Stomach (tissue), 9 donors: ENCODE data around the gene AKIRIN2. TPM values are rescaled to one million over a fixed set of nuclear protein-coding genes. Genes with fewer than 3 reads are reported as not detected.

Experiments used
- DNase-seq, 2 donors: peaks; one replicate each; pipeline versions ENCODE4 v3.0.0 to v3.0.0-alpha.2; 2013 to 2019
- H3K27ac ChIP-seq, 5 donors: fragments of 200-600 bp in 4 of 5; sonication (generic) in 4 of 5; one replicate each; pipeline ENCODE4 v1.5.1; 2013 to 2019; ENCODE audit warnings: mild to moderate bottlenecking in 1 of 5, moderate library complexity in 1 of 5
- H3K27me3 ChIP-seq, 3 donors: fragments of 200-600 bp; sonication (generic); one replicate each; pipeline ENCODE4 v1.5.1; 2017 to 2019; ENCODE audit warnings: mixed run types in 1 of 3
- H3K36me3 ChIP-seq, 4 donors: fragments of 200-600 bp; sonication (generic); 1 replicate in 3 of 4; 2 replicates in 1 of 4; pipeline ENCODE4 v1.5.1; 2016 to 2019
- H3K4me1 ChIP-seq, 4 donors: fragments of 200-600 bp; sonication (generic); one replicate each; pipeline ENCODE4 v1.5.1; 2016 to 2019
- H3K4me3 ChIP-seq, 4 donors: fragments of 200-600 bp; sonication (generic) in 3 of 4; one replicate each; pipeline ENCODE4 v1.5.1; 2016 to 2019; ENCODE audit warnings: mild to moderate bottlenecking in 1 of 4
- H3K9me3 ChIP-seq, 4 donors: fragments of 200-600 bp; sonication (generic); one replicate each; pipeline ENCODE4 v1.5.1; 2016 to 2019
- CTCF ChIP-seq, 7 experiments: fragments of 450-650 bp in 4 of 7; fragments of 200-600 bp in 3 of 7; sonication (generic) in 3 of 7; IDR thresholded peaks; one replicate each; pipeline ENCODE4 v1.5.1; 2016 to 2019; ENCODE audit warnings: antibody characterized with exemption in 7 of 7, control low read depth in 2 of 7, mild to moderate bottlenecking in 1 of 7
- EP300 ChIP-seq: sonication (generic); formaldehyde crosslinking; IDR thresholded peaks from one replicate; pipeline ENCODE4 v1.6.1; 2017; ENCODE audit warnings: antibody characterized with exemption
- POLR2A ChIP-seq, 4 donors: fragments of 450-650 bp; IDR thresholded peaks; one replicate each; pipeline ENCODE4 v1.6.1; 2016; ENCODE audit warnings: antibody characterized with exemption in 4 of 4, control low read depth in 2 of 4, mild to moderate bottlenecking in 1 of 4, moderate library complexity in 1 of 4
- POLR2AphosphoS5 ChIP-seq, 3 donors: sonication (generic); formaldehyde crosslinking; IDR thresholded peaks; one replicate each; pipeline ENCODE4 v1.6.1; 2016; ENCODE audit warnings: antibody characterized with exemption in 3 of 3
- WGBS, 5 donors: extraction: QIAGEN DNeasy Blood & Tissue Kit in 3 of 5; methylation state at CpG; one replicate each; pipeline versions ENCODE4 v1.1.5 to v1.1.7; 2013 to 2018; 5-methylcytosine and 5-hydroxymethylcytosine counted together
- intact Hi-C: fragments of 100-400 bp; cut with DNase I; formaldehyde crosslinking; loops from one replicate; pipeline ENCODE4 v1.15.1; 2023; ENCODE audit warnings: low total_unique reads
- polyA plus RNA-seq, 3 donors: library from polyadenylated mRNA; stranded (reverse); fragments of 200-250 nt; gene quantifications; one replicate each; pipeline ENCODE4 v1.2.3, GENCODE V29; 2013
- total RNA-seq, 5 donors: library from RNA; depleted of rRNA; stranded (reverse); fragments of >200 nt; gene quantifications; one replicate each; pipeline versions ENCODE4 v1.1.0 to v1.2.3, GENCODE V29; 2014 to 2016
- donor health status: healthy with polysubstance abuse.
- donor health status: Bipolar disorder and iron deficiency.
- donor health status: healthy.

The AKIRIN2 gene
- total and polyA plus RNA-seq, 8 donors: 0.58 to 49.0 (median 12.7) TPM

GRCh38 chr6:87683890-87684289, 18.1 kb downstream of the AKIRIN2 start:
- Histone ChIP-seq H3K4me3 (no peak overlapping the region), H3K27me3 (no peaks in the 10 kb centered on the region), H3K36me3 (peaks cover 6 to 26% (median 20%) of the 10 kb centered on the region in 4 donors), H3K9me3 (no peaks in the 10 kb centered on the region), H3K27ac (no peak overlapping the region), H3K4me1 (peaks cover 11 to 87% (median 44%) of the 10 kb centered on the region in 4 donors)
- no peak for TF ChIP-seq EP300
- TF ChIP-seq POLR2AphosphoS5 (IDR thresholded peaks at IDR 0.05): no peak
- no peak for TF ChIP-seq POLR2A (IDR thresholded peaks at IDR 0.05)
- no peak for TF ChIP-seq CTCF (IDR thresholded peaks at IDR 0.05)
- DNase-seq: no peak
- WGBS, 5 donors: 69 to 75% (median 74%) methylated on average over 3 of the region's 3 CpGs
- intact Hi-C loops: no loop called here

DNA sequence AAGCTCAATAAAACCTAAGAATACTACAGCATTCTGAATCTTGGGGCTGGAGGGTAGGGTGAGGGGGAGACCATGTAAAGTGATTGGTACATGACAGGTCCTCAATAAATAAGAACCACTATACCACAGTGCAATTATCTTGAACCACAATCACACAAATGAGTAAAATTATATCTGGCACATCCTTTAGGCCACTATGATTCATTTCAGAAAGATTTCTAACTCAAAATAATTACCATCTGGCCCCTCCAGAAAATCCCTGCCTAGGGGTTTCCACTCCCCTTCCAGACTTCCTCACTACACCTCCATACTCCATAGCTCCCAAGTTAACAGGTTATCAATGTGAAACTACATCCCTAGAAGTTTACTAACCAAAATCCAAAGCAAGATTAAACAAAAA, 19.7 kb downstream of the AKIRIN2 start:
- Histone ChIP-seq H3K9me3 (no peaks in the 10 kb centered on the region), H3K4me1 (peaks cover 11 to 72% (median 40%) of the 10 kb centered on the region in 4 donors), H3K27ac (no peak overlapping the region), H3K27me3 (no peaks in the 10 kb centered on the region), H3K36me3 (peaks cover 13 to 41% (median 33%) of the 10 kb centered on the region in 4 donors), H3K4me3 (no peak overlapping the region)
- no peak for TF ChIP-seq POLR2AphosphoS5 (IDR thresholded peaks at IDR 0.05)
- TF ChIP-seq CTCF (IDR thresholded peaks at IDR 0.05): no peak
- TF ChIP-seq POLR2A (IDR thresholded peaks at IDR 0.05): no peak
- TF ChIP-seq EP300: no peak
- intact Hi-C loops: no loop called here
- DNase-seq: no peak

- Histone ChIP-seq H3K4me3 (no peak overlapping the region), H3K27me3 (no peaks in the 10 kb centered on the region), H3K4me1 (peaks cover 0 to 10% (median 4%) of the 10 kb centered on the region in 4 donors), H3K36me3 (peaks cover 13 to 85% (median 79%) of the 10 kb centered on the region in 4 donors), H3K27ac (no peak overlapping the region), H3K9me3 (no peaks in the 10 kb centered on the region)
- intact Hi-C loops: no loop called here
- whole genome bisulfite sequencing, 5 donors: 61 to 70% (median 65%) methylated on average over 4 of the region's 4 CpGs
- no peak for DNase-seq
- TF ChIP-seq POLR2AphosphoS5 (IDR thresholded peaks at IDR 0.05) (no peak), EP300 (no peak), CTCF (IDR thresholded peaks at IDR 0.05) (no peak), POLR2A (IDR thresholded peaks at IDR 0.05) (no peak)
Observed at GRCh38 chr6:87675004-87675681, 26.9 kb downstream of the AKIRIN2 start.

- peaks cover 13 to 86% (median 80%) of the 10 kb centered on the region in 4 donors for H3K36me3 ChIP-seq
Observed at GRCh38 chr6:87674290-87674689, 27.7 kb downstream of the AKIRIN2 start.

More at GRCh38 chr6:87674290-87674689, 27.7 kb downstream of the AKIRIN2 start:
- DNase-seq: no peak
- intact Hi-C loops: no loop called here
- no peak for TF ChIP-seq EP300
- no peak for TF ChIP-seq CTCF (IDR thresholded peaks at IDR 0.05)
- TF ChIP-seq POLR2AphosphoS5 (IDR thresholded peaks at IDR 0.05): no peak
- TF ChIP-seq POLR2A (IDR thresholded peaks at IDR 0.05): no peak
- H3K9me3 ChIP-seq: no peaks in the 10 kb centered on the region
- H3K4me1 ChIP-seq: peaks cover 0 to 6% (median 3%) of the 10 kb centered on the region in 4 donors
- H3K27ac ChIP-seq: no peak overlapping the region
- H3K27me3 ChIP-seq: no peaks in the 10 kb centered on the region
- no peak overlapping the region for H3K4me3 ChIP-seq
